H1 (cell line): ENCODE results near the gene NKG7. TPM values are rescaled to one million over a fixed set of nuclear protein-coding genes. Genes with fewer than 3 reads are reported as not detected.

Experiments used
- ATF2 ChIP-seq: IDR thresholded peaks from 2 replicates; pipeline ENCODE4 v1.6.1; 2012; ENCODE audit warnings: low read length, inconsistent platforms
- SP4 ChIP-seq: IDR thresholded peaks from 2 replicates; pipeline ENCODE4 v1.6.1; 2012; ENCODE audit warnings: low read length, inconsistent platforms
- TAF7 ChIP-seq: optimal IDR thresholded peaks from 2 replicates; pipeline ENCODE3; 2011; ENCODE audit warnings: low read depth, mild to moderate bottlenecking, inconsistent platforms, low read length, moderate library complexity, borderline replicate concordance
- ZNF274 ChIP-seq: IDR thresholded peaks from 2 replicates; pipeline ENCODE4 v1.7.0; 2012; ENCODE audit warnings: low read length, borderline replicate concordance; ENCODE audit errors: extremely low read depth
- polyA plus RNA-seq, 7 experiments: library from polyadenylated mRNA; depleted of rRNA in 3 of 7; stranded (reverse) in 5 of 7; unstranded in 2 of 7; fragments of >200 nt in 5 of 7; fragments of 200-250 nt in 2 of 7; gene quantifications; 1 replicate in 5 of 7; 2 replicates in 1 of 7; 4 replicates in 1 of 7; pipeline versions ENCODE4 v1.2.1 to v1.2.3, GENCODE V29; 2011 to 2013; ENCODE audit warnings: missing spikeins in 2 of 7, mixed read lengths in 2 of 7
- total RNA-seq: library from RNA; stranded (reverse); fragmentation: NEBNext Ultra II Directional; extraction: Animal tissue kit (Norgen Biotek cat#: 25700); gene quantifications from 2 replicates; pipeline ENCODE4 v1.2.1, GENCODE V29; 2021

NKG7 gene
- total and polyA plus RNA-seq, 2 of the 8 experiments (the other 6 are each of a cell fraction or from before 2014, with no cell fraction given): not detected

GRCh38 chr19:51410950-51411748 is 38.7 kb upstream of the NKG7 start (continued):
- TF ChIP-seq ZNF274 (no peak), TAF7 (no peak), ATF2 (no peak), SP4 (no peak)
- TF ChIP-seq, all 59 proteins: peak for 0
